GM23248 (cell line): ENCODE results near the gene DUS1L. TPM values are rescaled to one million over a fixed set of nuclear protein-coding genes. Genes with fewer than 3 reads are reported as not detected.

Source experiments
- DNase-seq: peaks from one replicate; pipeline ENCODE4 v3.0.0-alpha.2; 2015
- H2AFZ ChIP-seq: fragments of 200-600 bp; sonication (generic); 2 replicates; pipeline ENCODE4 v1.6.1; 2016; ENCODE audit warnings: antibody characterized with exemption
- H3F3A ChIP-seq: fragments of 200-600 bp; sonication (generic); 2 replicates; pipeline ENCODE4 v1.6.1; 2016; ENCODE audit warnings: mild to moderate bottlenecking, antibody characterized with exemption, mixed run types; ENCODE audit not compliant: insufficient read depth
- H3K27ac ChIP-seq: fragments of 200-600 bp; sonication (generic); 2 replicates; pipeline ENCODE4 v1.5.1; 2016; ENCODE audit warnings: mild to moderate bottlenecking
- H3K27me3 ChIP-seq: fragments of 200-600 bp; sonication (generic); replicated peaks from 2 replicates; pipeline ENCODE4 v1.6.1; 2016; ENCODE audit warnings: mild to moderate bottlenecking; ENCODE audit not compliant: insufficient read depth
- H3K36me3 ChIP-seq: fragments of 200-600 bp; sonication (generic); 2 replicates; pipeline ENCODE4 v1.6.1; 2016; ENCODE audit warnings: low read depth, mild to moderate bottlenecking
- H3K4me1 ChIP-seq: fragments of 200-600 bp; sonication (generic); 2 replicates; pipeline ENCODE4 v1.6.1; 2016; ENCODE audit warnings: mild to moderate bottlenecking; ENCODE audit not compliant: insufficient read depth
- H3K4me2 ChIP-seq: fragments of 200-600 bp; sonication (generic); one replicate; pipeline ENCODE4 v1.6.1; 2016; ENCODE audit warnings: mild to moderate bottlenecking; ENCODE audit not compliant: unreplicated experiment
- H3K4me3 ChIP-seq: fragments of 200-600 bp; sonication (generic); 2 replicates; pipeline ENCODE4 v1.5.1; 2016; ENCODE audit warnings: mild to moderate bottlenecking
- H3K79me2 ChIP-seq: fragments of 200-600 bp; sonication (generic); 2 replicates; pipeline ENCODE4 v1.6.1; 2016; ENCODE audit warnings: mild to moderate bottlenecking; ENCODE audit not compliant: insufficient read depth
- H3K9ac ChIP-seq: fragments of 200-600 bp; sonication (generic); 2 replicates; pipeline ENCODE4 v1.6.1; 2016; ENCODE audit warnings: mild to moderate bottlenecking
- H3K9me2 ChIP-seq: fragments of 200-600 bp; sonication (generic); 2 replicates; pipeline ENCODE4 v1.6.1; 2016; ENCODE audit warnings: mixed run types, mild to moderate bottlenecking, moderate library complexity; ENCODE audit not compliant: insufficient read depth
- H3K9me3 ChIP-seq: fragments of 200-600 bp; sonication (generic); one replicate; pipeline ENCODE4 v1.6.1; 2017; ENCODE audit warnings: low read depth
- H4K20me1 ChIP-seq: fragments of 200-600 bp; sonication (generic); 2 replicates; pipeline ENCODE4 v1.6.0; 2016; ENCODE audit not compliant: insufficient read depth
- EZH2 ChIP-seq: fragments of 200-600 bp; sonication (generic); IDR thresholded peaks from 2 replicates; pipeline ENCODE4 v1.6.1; 2018; ENCODE audit warnings: antibody characterized with exemption, mild to moderate bottlenecking; ENCODE audit not compliant: insufficient read depth, poor library complexity, severe bottlenecking
- EZH2phosphoT487 ChIP-seq: fragments of 200-600 bp; sonication (generic); IDR thresholded peaks from 2 replicates; pipeline ENCODE4 v1.6.1; 2018; ENCODE audit warnings: antibody characterized with exemption, moderate library complexity, mild to moderate bottlenecking, low read depth; ENCODE audit not compliant: insufficient read depth
- WGBS, 2 experiments: methylation state at CpG; one replicate each; pipeline ENCODE4 v1.1.6; 2015 to 2017; ENCODE audit warnings: low lambda C conversion rate in 2 of 2, low coverage in 1 of 2; ENCODE audit errors: missing lambda C conversion rate in 2 of 2; 5-methylcytosine and 5-hydroxymethylcytosine counted together
- in situ Hi-C: fragments of 300-500 bp; cut with MboI; formaldehyde crosslinking; loops from 2 replicates; pipeline ENCODE4 v1.15.0; 2020
- polyA plus RNA-seq: library from polyadenylated mRNA; unstranded; fragments of >200 nt; fragmentation: Nextera tagmentation; extraction: Ambion mirVana; gene quantifications from 2 replicates; pipeline ENCODE4 v1.2.1, GENCODE V29; 2016
- total RNA-seq: library from RNA; depleted of rRNA; stranded (reverse); fragments of >200 nt; shearing (Covaris generic); gene quantifications from 2 replicates; pipeline ENCODE4 v1.2.3, GENCODE V29; 2014

Gene DUS1L
- total and polyA plus RNA-seq, 2 experiments from 2014 or later = 13.3 to 61.2 TPM

DNA sequence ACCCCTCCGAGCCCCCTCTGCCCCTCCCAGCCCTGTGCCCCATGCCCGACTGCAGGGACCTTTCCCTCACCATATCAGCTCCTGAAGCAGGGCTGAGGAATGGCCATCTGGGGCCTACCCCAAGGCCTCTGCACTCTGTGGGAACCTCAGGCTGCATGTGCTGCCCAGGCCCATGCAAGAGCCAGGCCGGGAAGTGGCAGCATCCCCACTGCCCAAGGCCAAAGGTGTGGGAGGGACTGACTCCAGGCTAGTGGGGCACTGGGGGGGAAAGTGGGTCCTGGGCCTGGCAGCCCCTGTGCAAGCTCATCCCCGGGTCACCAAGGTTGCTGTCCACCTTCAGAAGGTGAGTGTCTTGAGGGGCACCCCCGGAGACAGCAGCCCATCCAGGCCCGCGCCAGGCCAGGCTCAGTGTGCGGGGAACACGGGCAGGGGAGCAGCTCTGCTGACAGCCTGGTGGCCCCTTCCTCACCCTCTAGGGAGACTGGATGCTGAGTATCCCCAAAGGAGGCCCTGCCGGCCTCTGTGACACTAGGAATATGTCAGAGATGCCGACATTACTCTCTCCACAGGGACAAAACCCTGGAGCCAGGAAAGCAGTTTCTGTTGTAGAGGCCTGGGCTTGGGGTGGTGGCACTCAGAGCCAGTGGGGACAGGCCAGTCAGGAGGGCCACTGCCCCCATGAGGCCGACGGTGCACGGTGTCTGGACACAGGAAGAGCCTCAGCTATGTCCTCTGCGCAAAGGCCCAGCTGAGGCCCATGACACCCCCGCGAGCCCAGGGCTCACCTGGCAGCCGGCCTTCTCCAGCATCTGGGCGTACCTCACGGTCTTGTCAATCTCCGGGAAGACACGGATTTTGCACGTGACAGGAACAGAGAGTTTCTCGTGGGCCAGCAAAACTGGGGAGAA lies 3.3 kb downstream of the DUS1L start:
- no peak for DNase-seq
- TF ChIP-seq EZH2 (no peak), EZH2phosphoT487 (no peak)
- Histone ChIP-seq H3K36me3 (no peaks in the 10 kb centered on the region), H3K9me2 (no peaks in the 10 kb centered on the region), H3K9me3 (no peaks in the 10 kb centered on the region), H3K79me2 (peaks cover 38% of the 10 kb centered on the region), H3F3A (no peaks in the 10 kb centered on the region), H3K27ac (no peak overlapping the region), H2AFZ (no peak overlapping the region), H3K4me1 (peaks cover 3% of the 10 kb centered on the region; the same call in 1 of the 2 replicates), H3K4me3 (no peak overlapping the region), H3K9ac (no peak overlapping the region), H3K27me3 (no peaks in the 10 kb centered on the region), H3K4me2 (no peak overlapping the region), H4K20me1 (no peaks in the 10 kb centered on the region)
- in situ Hi-C loops = no loop called here
- WGBS, 2 experiments = 81 to 86% methylated on average over 23 to 24 of the region's 24 CpGs

DNA sequence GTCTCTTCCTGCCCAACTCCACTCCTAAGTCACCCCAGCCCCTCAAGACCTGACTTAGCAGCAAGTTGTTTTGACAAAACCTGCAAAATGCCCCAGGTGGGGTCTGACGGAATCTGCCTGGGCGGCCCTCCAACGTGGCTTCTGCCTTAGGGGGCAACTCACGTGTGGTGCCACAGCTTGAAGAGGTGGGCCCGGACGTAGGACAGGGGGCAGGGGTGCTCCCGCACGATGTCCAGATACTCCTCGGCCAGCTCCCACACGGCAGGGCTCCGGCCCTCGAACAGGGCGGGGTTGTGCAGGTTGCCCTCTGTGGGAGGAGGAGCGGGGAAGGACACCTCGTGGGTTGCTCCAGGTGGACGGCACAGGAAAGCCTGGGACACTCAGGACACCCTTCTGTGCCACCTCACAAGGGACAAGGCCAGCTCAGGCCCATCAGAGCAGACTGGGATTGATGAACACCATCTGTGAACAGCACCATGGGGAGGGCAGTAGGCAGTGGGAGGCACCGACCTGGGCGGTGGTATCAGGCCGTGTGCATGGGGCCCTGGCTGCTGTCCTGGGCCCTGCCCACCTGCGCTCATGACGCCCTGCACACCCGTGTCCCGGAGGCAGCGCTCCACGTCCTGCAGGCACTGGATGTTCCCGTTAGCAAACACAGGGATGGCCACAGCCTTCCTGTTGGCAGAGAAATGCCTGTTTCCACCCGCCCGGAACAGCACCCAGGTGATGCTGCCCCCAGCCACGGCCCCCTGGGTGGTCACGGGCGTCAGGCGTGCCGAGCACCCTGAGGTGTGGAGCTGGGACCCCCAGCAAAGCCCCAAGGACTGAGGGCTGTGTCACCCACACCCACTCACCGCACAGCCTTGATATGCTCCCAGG lies 4.3 kb downstream of the DUS1L start:
- no peak for TF ChIP-seq EZH2phosphoT487
- no peak for TF ChIP-seq EZH2
- Histone ChIP-seq H4K20me1 (no peaks in the 10 kb centered on the region), H3K79me2 (peaks cover 35% of the 10 kb centered on the region), H3K9me2 (no peaks in the 10 kb centered on the region), H2AFZ (no peak overlapping the region), H3K27me3 (no peaks in the 10 kb centered on the region), H3K27ac (no peak overlapping the region), H3K4me2 (no peak overlapping the region), H3K4me1 (peaks cover 3% of the 10 kb centered on the region; the same call in 1 of the 2 replicates), H3K9ac (no peak overlapping the region), H3K4me3 (no peak overlapping the region), H3K9me3 (no peaks in the 10 kb centered on the region), H3K36me3 (no peaks in the 10 kb centered on the region), H3F3A (no peaks in the 10 kb centered on the region)
- 87 to 89% methylated on average over 34 of the region's 34 CpGs for WGBS, 2 experiments
- in situ Hi-C loops = no loop called here
- DNase-seq = no peak

DNA sequence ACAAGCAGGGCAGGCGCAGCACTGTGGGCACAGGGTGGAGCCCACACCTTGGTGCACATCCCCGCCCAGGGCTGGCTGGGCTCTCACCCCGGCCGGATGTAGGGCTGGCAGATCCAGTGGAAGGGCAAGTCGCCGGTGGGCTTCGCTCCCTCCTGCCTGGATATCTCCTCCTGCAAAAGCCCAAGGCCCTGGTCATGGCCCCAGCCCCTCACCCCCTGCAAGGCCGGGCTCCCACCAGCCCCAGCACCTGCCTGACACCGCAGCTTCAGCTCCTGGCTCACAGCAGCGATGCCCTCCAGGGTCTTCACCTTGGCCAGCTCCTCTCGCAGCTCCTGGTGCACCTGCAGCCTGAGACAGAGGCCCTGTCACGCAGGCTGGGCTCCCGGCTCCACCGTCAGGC lies 5.0 kb downstream of the DUS1L start:
- peaks cover 29% of the 10 kb centered on the region for H3K79me2 ChIP-seq
- H3K4me2 ChIP-seq = no peak overlapping the region
- no peaks in the 10 kb centered on the region for H3K9me3 ChIP-seq
- H3K36me3 ChIP-seq = no peaks in the 10 kb centered on the region
- H4K20me1 ChIP-seq = no peaks in the 10 kb centered on the region
- peaks cover 3% of the 10 kb centered on the region; the same call in 1 of the 2 replicates for H3K4me1 ChIP-seq
- H3K9me2 ChIP-seq = no peaks in the 10 kb centered on the region
- no peak overlapping the region for H3K27ac ChIP-seq
- TF ChIP-seq EZH2phosphoT487 (no peak), EZH2 (no peak)
- H3K27me3 ChIP-seq = no peaks in the 10 kb centered on the region
- in situ Hi-C loops = no loop called here
- H3K4me3 ChIP-seq = no peak overlapping the region
- H3F3A ChIP-seq = no peaks in the 10 kb centered on the region
- no peak overlapping the region for H2AFZ ChIP-seq
- DNase-seq = no peak
- no peak overlapping the region for H3K9ac ChIP-seq
- WGBS, 2 experiments = 93% methylated on average over 13 to 14 of the region's 14 CpGs

DNA sequence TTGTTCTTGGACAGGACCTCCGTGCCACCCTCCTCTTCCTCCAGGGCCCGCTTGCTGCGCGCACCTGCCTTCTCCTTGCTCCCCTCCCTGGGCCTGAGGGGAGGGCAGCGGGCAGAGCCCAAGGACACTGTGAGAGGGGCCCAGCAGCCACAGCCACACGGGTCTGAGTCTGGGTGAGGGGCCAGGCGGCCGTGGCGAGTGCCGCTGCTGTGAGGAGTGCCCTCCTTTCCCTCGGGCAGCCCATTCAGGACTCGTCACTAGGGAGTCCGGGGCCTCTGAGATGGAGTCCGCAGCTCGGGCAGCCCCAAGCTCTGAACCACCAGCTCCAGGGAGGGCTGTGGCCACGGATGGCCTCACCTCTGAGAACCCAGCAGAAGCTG lies 5.6 kb downstream of the DUS1L start:
- H3K9me3 ChIP-seq = no peaks in the 10 kb centered on the region
- H3K4me1 ChIP-seq = peaks cover 3% of the 10 kb centered on the region; the same call in 1 of the 2 replicates
- H3K27me3 ChIP-seq = no peaks in the 10 kb centered on the region
- H3K79me2 ChIP-seq = peaks cover 25% of the 10 kb centered on the region
- in situ Hi-C loops = no loop called here
- 86 to 87% methylated on average over 15 to 16 of the region's 16 CpGs for WGBS, 2 experiments
- H4K20me1 ChIP-seq = no peaks in the 10 kb centered on the region
- no peak overlapping the region for H3K27ac ChIP-seq
- no peak overlapping the region for H3K9ac ChIP-seq
- no peak overlapping the region for H3K4me3 ChIP-seq
- H3F3A ChIP-seq = no peaks in the 10 kb centered on the region
- no peak overlapping the region for H2AFZ ChIP-seq
- no peak overlapping the region for H3K4me2 ChIP-seq
- no peaks in the 10 kb centered on the region for H3K36me3 ChIP-seq
- no peak for DNase-seq
- TF ChIP-seq EZH2phosphoT487 (no peak), EZH2 (no peak)
- no peaks in the 10 kb centered on the region for H3K9me2 ChIP-seq
